MG63 (cell line): ENCODE measurements around the gene DAPK1. TPM values are rescaled to one million over a fixed set of nuclear protein-coding genes. Genes with fewer than 3 reads are reported as not detected.
A peak's percentile ranks its signal among the peaks of the same experiment; 100 is the strongest.

Experiments used
- DNase-seq: peaks from one replicate; pipeline ENCODE4 v3.0.0-alpha.2; 2020
- H3K27me3 ChIP-seq: fragments of 250-450 bp; sonication (Bioruptor Pico); 2 replicates; pipeline ENCODE4 v1.5.1; 2020; ENCODE audit warnings: mild to moderate bottlenecking, moderate library complexity
- H3K36me3 ChIP-seq: fragments of 250-450 bp; sonication (Bioruptor Pico); 2 replicates; pipeline ENCODE4 v1.5.1; 2020; ENCODE audit warnings: mild to moderate bottlenecking, moderate library complexity
- H3K4me3 ChIP-seq: fragments of 250-450 bp; sonication (Bioruptor Pico); 2 replicates; pipeline ENCODE4 v1.5.1; 2020; ENCODE audit warnings: mild to moderate bottlenecking, moderate library complexity
- H3K9me3 ChIP-seq: fragments of 250-450 bp; sonication (Bioruptor Pico); 2 replicates; pipeline ENCODE4 v1.5.1; 2020; ENCODE audit warnings: mild to moderate bottlenecking, moderate library complexity
- total RNA-seq: library from RNA; depleted of rRNA; stranded (reverse); fragments of >200 nt; shearing (Covaris generic); gene quantifications from 2 replicates; pipeline ENCODE4 v1.2.3, GENCODE V29; 2014; ENCODE audit warnings: low replicate concordance

Gene DAPK1
- total RNA-seq, 1 experiment from 2014 or later: 36.4 TPM

- no peak for DNase-seq
- Histone ChIP-seq H3K36me3 (peaks cover 83% of the 10 kb centered on the region), H3K27me3 (no peaks in the 10 kb centered on the region), H3K4me3 (no peak overlapping the region), H3K9me3 (no peaks in the 10 kb centered on the region)
Observed at GRCh38 chr9:87507576-87507975, 9.9 kb downstream of the DAPK1 start.

- DNase-seq: no peak
- H3K4me3 ChIP-seq: no peak overlapping the region
- peaks cover 89% of the 10 kb centered on the region for H3K36me3 ChIP-seq
- no peaks in the 10 kb centered on the region for H3K9me3 ChIP-seq
- H3K27me3 ChIP-seq: no peaks in the 10 kb centered on the region
Observed at GRCh38 chr9:87510252-87510683, 12.6 kb downstream of the DAPK1 start.

- Histone ChIP-seq H3K4me3 (no peak overlapping the region), H3K36me3 (peaks cover 90% of the 10 kb centered on the region), H3K9me3 (no peaks in the 10 kb centered on the region), H3K27me3 (no peaks in the 10 kb centered on the region)
- DNase-seq: no peak
Observed at GRCh38 chr9:87512311-87512710, 14.6 kb downstream of the DAPK1 start.

- DNase-seq: no peak
- H3K36me3 ChIP-seq: peaks cover 87% of the 10 kb centered on the region
- no peaks in the 10 kb centered on the region for H3K9me3 ChIP-seq
Observed at GRCh38 chr9:87513161-87513560, 15.5 kb downstream of the DAPK1 start.

GRCh38 chr9:87513880-87514535 lies 16.3 kb downstream of the DAPK1 start:
- Histone ChIP-seq H3K36me3 (peaks cover 87% of the 10 kb centered on the region), H3K9me3 (no peaks in the 10 kb centered on the region), H3K4me3 (no peak overlapping the region), H3K27me3 (no peaks in the 10 kb centered on the region)
- DNase-seq: no peak

More at GRCh38 chr9:87513161-87513560, 15.5 kb downstream of the DAPK1 start:
- Histone ChIP-seq H3K27me3 (no peaks in the 10 kb centered on the region), H3K4me3 (no peak overlapping the region)

GRCh38 chr9:87515006-87515405 lies 17.3 kb downstream of the DAPK1 start:
- Histone ChIP-seq H3K4me3 (no peak overlapping the region), H3K9me3 (no peaks in the 10 kb centered on the region), H3K27me3 (no peaks in the 10 kb centered on the region), H3K36me3 (peaks cover 84% of the 10 kb centered on the region)
- no peak for DNase-seq

- Histone ChIP-seq H3K4me3 (no peak overlapping the region), H3K9me3 (no peaks in the 10 kb centered on the region), H3K36me3 (peaks cover 84% of the 10 kb centered on the region), H3K27me3 (no peaks in the 10 kb centered on the region)
- DNase-seq: no peak
Observed at GRCh38 chr9:87515588-87516221, 18.0 kb downstream of the DAPK1 start.

GRCh38 chr9:87516222-87516925 lies 18.7 kb downstream of the DAPK1 start:
- no peak overlapping the region for H3K4me3 ChIP-seq
- DNase-seq: no peak

GRCh38 chr9:87516926-87517290 lies 19.2 kb downstream of the DAPK1 start:
- no peak for DNase-seq
- no peaks in the 10 kb centered on the region for H3K27me3 ChIP-seq
- no peak overlapping the region for H3K4me3 ChIP-seq
- H3K9me3 ChIP-seq: no peaks in the 10 kb centered on the region
- peaks cover 84% of the 10 kb centered on the region for H3K36me3 ChIP-seq

More at GRCh38 chr9:87516222-87516925, 18.7 kb downstream of the DAPK1 start:
- H3K27me3 ChIP-seq: no peaks in the 10 kb centered on the region
- peaks cover 84% of the 10 kb centered on the region for H3K36me3 ChIP-seq
- no peaks in the 10 kb centered on the region for H3K9me3 ChIP-seq

- Histone ChIP-seq H3K36me3 (peaks cover 80% of the 10 kb centered on the region), H3K9me3 (no peaks in the 10 kb centered on the region), H3K4me3 (no peak overlapping the region), H3K27me3 (no peaks in the 10 kb centered on the region)
- DNase-seq: no peak
Observed at GRCh38 chr9:87517732-87518131, 20.1 kb downstream of the DAPK1 start.

- peaks cover 78% of the 10 kb centered on the region for H3K36me3 ChIP-seq
- DNase-seq: peak; percentile 43
Observed at GRCh38 chr9:87518702-87519335, 21.2 kb downstream of the DAPK1 start.

GRCh38 chr9:87519461-87519860 lies 21.8 kb downstream of the DAPK1 start:
- Histone ChIP-seq H3K27me3 (no peaks in the 10 kb centered on the region), H3K36me3 (peaks cover 77% of the 10 kb centered on the region), H3K4me3 (no peak overlapping the region), H3K9me3 (no peaks in the 10 kb centered on the region)
- no peak for DNase-seq

More at GRCh38 chr9:87518702-87519335, 21.2 kb downstream of the DAPK1 start:
- H3K27me3 ChIP-seq: no peaks in the 10 kb centered on the region
- H3K4me3 ChIP-seq: no peak overlapping the region
- no peaks in the 10 kb centered on the region for H3K9me3 ChIP-seq

GRCh38 chr9:87520172-87520683 lies 22.6 kb downstream of the DAPK1 start:
- Histone ChIP-seq H3K9me3 (no peaks in the 10 kb centered on the region), H3K4me3 (no peak overlapping the region), H3K36me3 (peaks cover 75% of the 10 kb centered on the region), H3K27me3 (no peaks in the 10 kb centered on the region)
- no peak for DNase-seq

- Histone ChIP-seq H3K36me3 (peaks cover 59% of the 10 kb centered on the region), H3K27me3 (no peaks in the 10 kb centered on the region), H3K9me3 (no peaks in the 10 kb centered on the region), H3K4me3 (no peak overlapping the region)
- DNase-seq: no peak
Observed at GRCh38 chr9:87521834-87522233, 24.2 kb downstream of the DAPK1 start.

GRCh38 chr9:87524061-87524460 lies 26.4 kb downstream of the DAPK1 start:
- no peaks in the 10 kb centered on the region for H3K27me3 ChIP-seq
- DNase-seq: no peak

GRCh38 chr9:87525546-87526303 lies 28.1 kb downstream of the DAPK1 start:
- H3K4me3 ChIP-seq: no peak overlapping the region
- no peak for DNase-seq
- no peaks in the 10 kb centered on the region for H3K27me3 ChIP-seq
- H3K9me3 ChIP-seq: no peaks in the 10 kb centered on the region
- H3K36me3 ChIP-seq: peaks cover 43% of the 10 kb centered on the region

More at GRCh38 chr9:87524061-87524460, 26.4 kb downstream of the DAPK1 start:
- Histone ChIP-seq H3K36me3 (peaks cover 53% of the 10 kb centered on the region), H3K9me3 (no peaks in the 10 kb centered on the region), H3K4me3 (no peak overlapping the region)
